GM18499 (cell line): ENCODE measurements around the gene SLC27A1.
"Not testable (repeated sequence)": the region's sequence is repeated elsewhere in the genome, so short reads cannot be mapped to it uniquely, and the experiment has no call there.

ENCODE experiments used
- ATAC-seq: cut with Tn5 transposase; IDR thresholded peaks from one replicate; pipeline ENCODE4 v1.9.1; 2021; ENCODE audit warnings: moderate number of reproducible peaks; ENCODE audit not compliant: insufficient read depth, unreplicated experiment

Gene SLC27A1

DNA sequence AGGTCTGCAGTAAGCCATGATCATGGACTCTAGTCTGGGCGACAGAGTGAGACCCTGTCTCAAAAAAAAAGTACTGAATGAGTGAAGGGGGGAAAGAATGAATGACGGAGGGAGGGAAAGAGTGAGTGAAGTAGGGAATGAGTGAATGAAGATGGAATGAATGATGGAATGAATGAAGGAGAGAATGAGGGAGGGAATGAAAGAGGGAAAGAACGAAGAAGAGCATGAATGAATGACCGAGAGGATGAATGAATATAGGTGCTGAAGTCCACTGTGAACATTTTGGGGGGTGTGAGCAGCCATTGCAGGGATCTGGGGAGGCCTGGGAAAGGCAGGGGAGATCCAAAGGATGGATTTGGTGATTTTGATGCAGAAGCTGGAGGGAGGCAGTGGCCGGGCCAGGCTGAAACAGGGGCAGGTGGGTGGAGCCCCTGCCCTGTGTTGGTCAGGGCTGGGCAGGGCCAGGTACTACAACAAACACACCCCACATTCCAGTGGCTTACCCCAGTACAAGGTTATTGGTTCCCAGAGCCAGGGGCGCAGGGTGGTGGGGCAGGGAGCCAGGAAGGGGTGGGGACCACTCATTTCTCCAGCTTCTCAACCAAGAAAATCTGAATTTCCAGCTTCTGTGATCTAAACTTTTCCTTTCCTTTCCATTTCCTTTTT is 14.3 kb downstream of the SLC27A1 start:
- no peak for ATAC-seq

GRCh38 chr19:17486545-17487240 is 16.4 kb downstream of the SLC27A1 start:
- ATAC-seq, result no peak

DNA sequence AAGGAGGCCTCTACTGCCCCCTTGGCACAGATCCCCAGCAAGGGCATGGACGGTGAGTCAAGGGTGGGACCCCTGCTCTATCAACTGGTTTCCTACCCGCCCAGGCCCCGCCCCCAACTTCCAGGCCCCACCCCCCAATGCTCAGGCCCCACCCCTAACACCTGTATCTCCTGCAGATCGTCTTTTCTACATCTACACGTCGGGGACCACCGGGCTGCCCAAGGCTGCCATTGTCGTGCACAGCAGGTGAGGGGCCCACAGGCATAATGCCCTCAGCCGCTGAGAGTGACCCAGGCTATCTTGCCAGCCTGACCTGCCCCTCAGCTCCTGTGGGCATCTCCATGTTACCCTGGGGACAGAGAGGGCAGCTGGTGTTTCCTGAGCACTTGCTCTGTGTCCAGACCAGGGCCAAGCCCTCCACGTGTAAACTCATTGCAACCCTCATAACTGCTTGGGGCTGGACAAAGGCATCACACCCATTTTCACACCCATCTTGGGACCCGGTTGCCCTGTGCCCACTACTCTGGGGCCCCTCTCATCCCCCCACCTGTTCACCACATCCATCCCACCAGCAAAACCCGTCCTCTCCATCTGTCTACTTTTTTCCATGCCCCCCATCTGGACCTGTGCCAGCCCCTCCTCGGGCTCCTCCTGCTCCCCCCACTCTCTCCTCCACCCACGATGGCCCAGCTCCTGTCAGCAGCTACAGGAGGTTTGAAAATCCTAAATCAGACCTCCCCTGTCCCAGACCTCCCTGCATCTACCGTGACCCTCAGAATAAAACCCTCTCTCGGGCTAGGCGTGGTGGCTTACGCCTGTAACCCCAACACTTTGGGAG is 17.2 kb downstream of the SLC27A1 start:
- no peak for ATAC-seq

GRCh38 chr19:17488593-17489391 is 18.5 kb downstream of the SLC27A1 start:
- no peak for ATAC-seq

GRCh38 chr19:17489392-17490030 is 19.2 kb downstream of the SLC27A1 start:
- ATAC-seq, result no peak

DNA sequence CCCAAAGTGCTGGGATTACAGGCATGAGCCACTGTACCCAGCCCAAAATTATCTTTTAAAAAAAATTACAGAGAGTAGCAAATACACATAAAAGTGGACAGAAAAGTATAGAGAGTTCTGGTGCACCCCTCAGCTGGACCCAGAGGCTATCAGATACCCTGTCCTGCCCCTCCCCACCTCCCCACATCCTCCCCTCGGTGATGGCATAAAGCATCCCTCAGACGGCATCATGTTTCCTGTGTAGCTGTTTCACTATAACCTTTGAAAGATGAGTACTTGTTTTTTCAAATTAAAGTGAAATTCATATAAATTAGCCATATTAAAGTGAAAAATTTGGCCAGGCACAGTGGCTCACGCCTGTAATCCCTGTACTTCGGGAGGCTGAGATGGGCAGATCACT is 20.1 kb downstream of the SLC27A1 start:
- ATAC-seq, result no peak

DNA sequence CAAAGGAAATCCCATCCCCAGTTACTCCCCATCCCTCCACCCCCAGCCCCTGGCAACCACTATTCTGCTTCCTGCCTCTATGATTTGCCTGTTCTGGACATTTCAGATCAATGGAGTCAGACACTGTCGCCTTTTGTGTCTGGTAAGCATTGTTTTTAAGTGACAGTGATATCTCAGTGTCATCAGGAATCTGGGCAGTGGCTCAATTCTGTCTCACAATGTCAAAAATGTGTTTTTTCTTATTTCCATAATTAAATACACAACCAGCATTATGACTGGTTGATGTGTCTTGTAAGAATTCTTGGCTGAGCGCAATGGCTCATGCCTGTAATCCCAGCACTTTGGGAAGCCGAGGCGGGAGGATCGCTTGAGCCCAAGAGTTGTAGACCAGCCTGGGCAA is 21.0 kb downstream of the SLC27A1 start:
- ATAC-seq, result no peak

DNA sequence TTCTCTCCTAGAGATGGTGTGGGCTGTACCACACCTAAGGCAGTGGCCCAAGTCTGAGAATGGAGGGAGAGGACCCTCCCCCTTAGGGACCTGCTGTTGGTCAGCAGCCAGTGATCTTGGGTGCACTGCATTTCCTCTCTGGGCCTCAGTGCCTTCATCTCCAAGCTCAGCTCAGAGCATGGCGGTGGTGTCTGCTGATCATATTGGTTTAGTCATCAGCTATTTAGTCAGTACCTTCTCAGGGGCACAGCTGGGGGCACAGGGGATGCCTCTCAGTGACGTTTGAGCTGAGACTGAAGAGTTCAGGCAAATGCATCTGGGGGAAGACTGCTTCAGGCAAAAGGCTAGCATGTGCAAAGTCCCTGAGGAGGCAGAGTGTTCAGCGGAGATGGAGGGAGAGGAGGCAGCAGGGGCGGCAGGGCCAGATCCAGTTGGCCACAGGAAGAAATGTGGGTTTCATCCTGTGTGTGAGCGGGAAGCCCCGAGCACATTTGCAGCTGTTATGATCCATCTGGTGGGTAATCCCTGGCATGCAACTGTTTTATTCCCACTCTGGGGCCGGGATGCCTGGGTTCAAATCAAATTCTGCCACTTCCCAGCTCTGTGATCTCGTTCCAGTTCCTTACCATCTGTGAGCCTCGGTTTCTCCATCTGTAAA is 25.4 kb downstream of the SLC27A1 start:
- no peak for ATAC-seq

DNA sequence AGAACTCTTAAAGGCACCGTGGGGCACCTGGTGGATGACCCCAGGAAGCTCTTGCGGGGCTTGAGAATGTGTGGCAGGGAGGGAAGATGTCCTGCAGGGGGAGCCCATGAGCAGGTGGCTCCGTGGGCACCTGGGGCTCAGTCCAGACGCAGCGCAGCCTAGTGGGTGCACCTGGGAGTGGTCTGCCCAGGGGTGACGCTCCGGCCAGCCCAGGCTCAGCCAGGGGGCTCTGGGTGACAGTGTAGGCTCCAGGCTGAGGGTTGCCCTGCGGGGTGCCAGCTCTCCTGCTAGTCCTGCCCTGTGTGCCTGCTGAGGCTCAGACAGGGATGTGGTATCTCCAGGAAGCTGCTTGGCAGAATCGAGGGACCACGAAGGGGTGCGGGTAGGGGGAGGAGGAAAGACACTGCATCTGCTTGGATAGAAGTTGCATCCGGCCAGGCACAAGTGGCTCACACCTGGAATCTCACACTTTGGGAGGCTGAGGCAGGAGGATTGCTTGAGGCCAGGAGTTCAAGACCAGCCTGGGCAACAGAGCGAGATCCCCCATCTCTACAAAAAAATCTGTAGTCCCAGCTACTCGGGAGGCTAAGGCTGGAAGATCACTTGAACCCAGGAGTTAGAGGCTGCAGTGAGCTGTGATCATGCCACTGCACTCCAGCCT is 26.1 kb downstream of the SLC27A1 start:
- ATAC-seq, result no peak

GRCh38 chr19:17497149-17497798 is 26.9 kb downstream of the SLC27A1 start:
- no peak for ATAC-seq

DNA sequence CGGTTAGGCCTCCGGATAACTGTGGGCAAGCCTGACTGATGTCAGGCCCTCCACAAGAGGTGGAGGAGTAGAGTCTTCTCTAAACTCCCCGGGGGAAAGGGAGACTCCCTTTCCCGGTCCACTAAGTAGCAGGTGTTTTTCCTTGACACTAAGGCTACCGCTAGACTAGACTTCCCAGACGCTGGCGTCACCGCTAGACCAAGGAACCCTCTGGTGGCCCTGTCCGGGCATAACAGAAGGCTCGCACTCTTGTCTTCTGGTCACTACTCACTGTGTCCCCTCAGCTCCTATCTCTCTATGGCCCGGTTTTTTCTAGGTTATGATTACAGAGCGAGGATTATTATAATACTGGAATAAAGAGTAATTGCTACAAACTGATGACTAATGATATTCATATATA is 28.7 kb downstream of the SLC27A1 start:
- ATAC-seq, result not testable (repeated sequence)

DNA sequence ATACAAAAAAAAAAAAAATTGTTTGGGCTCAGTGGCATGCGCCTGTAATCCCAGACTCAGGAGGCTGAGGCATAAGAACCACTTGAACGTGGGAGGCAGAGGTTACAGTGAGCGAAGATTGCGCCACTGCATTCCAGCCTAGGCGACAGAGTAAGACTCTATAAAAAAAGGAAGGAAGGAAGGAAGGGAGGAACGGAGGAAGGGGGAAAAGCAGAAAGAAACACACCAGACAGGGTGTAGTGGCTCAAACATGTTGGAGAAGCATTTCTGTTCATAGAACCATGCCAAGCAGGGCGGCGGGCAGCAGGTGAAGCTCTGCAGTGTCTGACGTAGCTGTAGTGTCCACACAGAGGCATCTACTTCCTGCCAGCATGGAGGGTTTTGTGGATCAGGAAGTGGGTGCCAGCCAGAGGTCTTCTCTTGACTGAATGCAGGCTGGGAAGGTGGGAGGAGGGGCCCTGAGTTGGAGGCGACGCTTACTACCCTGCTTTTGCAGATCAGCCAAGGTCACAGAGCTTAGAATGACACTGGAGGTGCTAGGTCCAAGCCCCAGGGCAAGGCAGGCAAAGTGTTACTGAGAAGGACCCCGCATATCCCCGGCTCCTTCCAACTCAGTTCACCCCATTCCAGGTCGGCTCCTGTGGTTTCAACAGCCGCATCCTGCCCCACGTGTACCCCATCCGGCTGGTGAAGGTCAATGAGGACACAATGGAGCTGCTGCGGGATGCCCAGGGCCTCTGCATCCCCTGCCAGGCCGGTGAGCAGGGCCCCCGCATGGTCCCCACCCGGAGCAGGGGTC is 29.5 kb downstream of the SLC27A1 start:
- ATAC-seq, result no peak

DNA sequence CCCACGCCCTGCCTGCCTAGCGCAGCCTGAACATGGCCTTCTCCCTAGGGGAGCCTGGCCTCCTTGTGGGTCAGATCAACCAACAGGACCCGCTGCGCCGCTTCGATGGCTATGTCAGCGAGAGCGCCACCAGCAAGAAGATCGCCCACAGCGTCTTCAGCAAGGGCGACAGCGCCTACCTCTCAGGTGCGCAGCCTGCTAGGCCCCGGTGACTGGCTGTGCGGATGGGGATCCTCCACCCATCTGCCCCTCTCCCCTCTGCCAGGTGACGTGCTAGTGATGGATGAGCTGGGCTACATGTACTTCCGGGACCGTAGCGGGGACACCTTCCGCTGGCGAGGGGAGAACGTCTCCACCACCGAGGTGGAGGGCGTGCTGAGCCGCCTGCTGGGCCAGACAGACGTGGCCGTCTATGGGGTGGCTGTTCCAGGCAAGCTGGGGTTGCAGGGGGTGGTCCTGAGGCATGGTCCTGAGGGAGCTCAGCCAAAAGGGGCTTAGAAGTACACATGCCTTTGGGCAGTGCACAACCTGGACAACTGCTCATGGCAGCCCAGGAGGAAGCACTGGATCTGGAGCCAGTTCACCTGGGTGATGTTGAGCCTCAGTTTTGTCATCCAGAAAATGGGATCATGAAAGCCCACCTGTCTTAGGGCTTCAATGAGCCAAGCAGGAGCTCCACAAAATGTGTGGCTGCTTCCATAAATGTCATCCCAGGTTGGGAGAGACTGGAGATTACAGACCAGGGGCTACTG is 30.3 kb downstream of the SLC27A1 start:
- no peak for ATAC-seq

DNA sequence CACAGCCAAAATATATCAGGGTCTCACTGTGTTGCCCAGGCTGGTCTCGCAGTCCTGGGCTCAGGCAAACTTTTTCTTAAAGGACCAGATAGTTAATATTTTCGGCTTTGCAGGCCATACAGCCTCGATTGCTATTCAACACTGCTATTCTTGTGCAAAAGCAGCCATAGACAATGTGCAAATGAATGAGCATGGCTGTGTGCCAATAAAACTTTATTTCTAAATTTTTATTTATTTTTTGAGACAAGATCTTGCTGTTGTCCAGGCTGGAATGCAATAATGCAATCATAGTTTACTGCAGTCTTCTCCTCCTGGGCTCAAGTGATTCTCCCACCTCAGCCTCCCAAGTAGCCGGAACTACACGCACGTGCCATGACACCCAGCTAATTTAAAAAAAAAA is 32.9 kb downstream of the SLC27A1 start:
- no peak for ATAC-seq

- ATAC-seq, result no peak
Measured at GRCh38 chr19:17504030-17504429, 33.7 kb downstream of the SLC27A1 start.

- ATAC-seq, result no peak
Measured at GRCh38 chr19:17504456-17504855, 34.1 kb downstream of the SLC27A1 start.

DNA sequence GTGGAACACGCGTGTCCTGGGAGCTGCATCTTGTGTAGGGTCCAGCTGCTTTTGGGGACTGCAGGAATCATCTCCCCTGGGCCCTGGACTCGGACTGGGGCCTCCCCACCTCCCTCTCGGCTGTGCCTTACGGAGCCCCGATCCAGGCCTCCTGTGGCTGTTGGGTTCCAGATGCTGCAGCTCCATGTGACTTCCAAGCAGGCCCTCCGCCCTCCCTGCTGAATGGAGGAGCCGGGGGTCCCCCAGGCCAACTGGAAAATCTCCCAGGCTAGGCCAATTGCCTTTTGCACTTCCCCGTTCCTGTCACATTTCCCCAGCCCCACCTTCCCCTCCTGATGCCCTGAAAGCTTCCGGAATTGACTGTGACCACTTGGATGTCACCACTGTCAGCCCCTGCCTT is 34.9 kb downstream of the SLC27A1 start:
- ATAC-seq, result no peak
